ENCODE results near the gene MAP4K3.

Gene MAP4K3

DNA sequence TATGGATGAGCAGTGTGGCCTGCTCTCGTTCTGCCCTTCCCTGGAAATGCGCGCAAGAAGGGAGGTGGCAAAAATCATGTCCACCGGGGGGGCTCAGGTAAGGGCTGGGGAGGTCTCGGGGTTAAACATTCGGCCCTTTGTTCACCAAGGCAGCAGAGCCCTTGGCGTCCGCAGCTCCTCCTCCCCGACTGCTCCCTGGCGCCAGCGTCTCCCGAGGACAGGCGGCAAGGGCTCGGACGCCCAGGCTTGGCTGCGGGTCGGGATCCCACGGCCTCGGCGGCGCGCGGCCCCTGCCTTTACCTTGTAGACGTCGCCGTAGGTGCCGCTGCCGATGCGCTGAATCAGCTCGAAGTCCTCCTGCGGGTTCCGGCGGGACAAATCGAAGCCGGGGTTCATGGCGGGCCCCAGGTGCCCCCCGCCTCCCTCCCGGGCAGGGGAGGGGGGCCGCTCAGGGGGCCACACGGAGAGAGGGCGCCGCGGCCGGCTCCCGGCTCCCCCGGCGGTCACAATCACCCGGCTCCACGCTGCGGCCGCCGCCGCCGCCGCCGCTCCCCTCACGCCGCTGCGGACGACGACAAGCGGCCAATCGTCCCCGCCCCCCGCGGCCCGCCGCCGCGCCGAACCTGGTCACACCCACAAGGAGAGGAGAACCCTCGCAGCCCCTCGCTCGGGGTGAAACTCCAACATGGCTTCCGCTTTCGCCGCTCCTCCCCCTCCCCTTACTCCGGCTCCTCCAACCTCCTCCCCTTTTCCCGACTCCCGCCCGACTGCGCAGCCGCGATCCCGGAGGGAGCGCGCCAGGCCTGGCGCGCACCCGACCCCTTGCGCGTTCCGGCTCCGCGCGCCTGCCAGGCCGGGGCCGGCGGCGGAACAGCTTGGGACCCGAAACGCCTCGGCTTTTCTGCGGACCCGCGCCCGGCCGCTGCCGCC, at the start of gene MAP4K3:
Gene MAP4K3, minus strand, starts transcription at position 694 of the 930 bp plus-strand sequence. Its CDS starts 298 bp downstream, at position 396.
- peak; percentile 91 for DNase-seq (ENCODE audit: low spot score)
- in situ Hi-C loops (cut with MboI; ENCODE audit: low sequenced_read_pairs, unreplicated experiment) = no loop called here
- TF ChIP-seq, protein P1, sequence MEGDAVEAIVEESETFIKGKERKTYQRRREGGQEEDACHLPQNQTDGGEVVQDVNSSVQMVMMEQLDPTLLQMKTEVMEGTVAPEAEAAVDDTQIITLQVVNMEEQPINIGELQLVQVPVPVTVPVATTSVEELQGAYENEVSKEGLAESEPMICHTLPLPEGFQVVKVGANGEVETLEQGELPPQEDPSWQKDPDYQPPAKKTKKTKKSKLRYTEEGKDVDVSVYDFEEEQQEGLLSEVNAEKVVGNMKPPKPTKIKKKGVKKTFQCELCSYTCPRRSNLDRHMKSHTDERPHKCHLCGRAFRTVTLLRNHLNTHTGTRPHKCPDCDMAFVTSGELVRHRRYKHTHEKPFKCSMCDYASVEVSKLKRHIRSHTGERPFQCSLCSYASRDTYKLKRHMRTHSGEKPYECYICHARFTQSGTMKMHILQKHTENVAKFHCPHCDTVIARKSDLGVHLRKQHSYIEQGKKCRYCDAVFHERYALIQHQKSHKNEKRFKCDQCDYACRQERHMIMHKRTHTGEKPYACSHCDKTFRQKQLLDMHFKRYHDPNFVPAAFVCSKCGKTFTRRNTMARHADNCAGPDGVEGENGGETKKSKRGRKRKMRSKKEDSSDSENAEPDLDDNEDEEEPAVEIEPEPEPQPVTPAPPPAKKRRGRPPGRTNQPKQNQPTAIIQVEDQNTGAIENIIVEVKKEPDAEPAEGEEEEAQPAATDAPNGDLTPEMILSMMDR (IDR thresholded peaks at IDR 0.05; ENCODE audit: borderline replicate concordance, control extremely low read depth, extremely low read depth, insufficient read depth, missing control alignments) = no peak

DNA sequence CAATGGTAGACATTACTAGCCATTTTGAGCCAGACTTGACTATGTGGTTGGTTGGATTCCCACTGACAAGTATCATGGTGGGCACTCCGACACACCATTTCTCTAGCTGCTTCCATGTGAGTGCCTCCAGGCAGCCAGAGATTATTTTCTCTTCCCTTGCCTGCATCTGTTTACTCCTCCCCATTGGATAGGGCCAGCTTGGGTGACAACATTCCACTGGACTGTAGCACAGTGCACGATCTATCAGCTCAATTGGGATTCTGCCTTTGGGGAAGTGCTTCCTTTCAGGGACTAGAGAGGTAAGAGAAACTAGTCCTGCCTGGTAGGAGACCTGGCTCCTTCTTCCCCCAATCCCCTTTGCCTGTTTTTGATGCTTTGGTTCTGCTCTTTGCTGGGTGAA, 49.0 kb upstream of the MAP4K3 start:
- in situ Hi-C loops (cut with MboI; ENCODE audit: low sequenced_read_pairs, unreplicated experiment) = no loop called here
- TF ChIP-seq, protein P1 (IDR thresholded peaks at IDR 0.05; ENCODE audit: borderline replicate concordance, control extremely low read depth, extremely low read depth, insufficient read depth, missing control alignments) = no peak
- DNase-seq (ENCODE audit: low spot score) = no peak

DNA sequence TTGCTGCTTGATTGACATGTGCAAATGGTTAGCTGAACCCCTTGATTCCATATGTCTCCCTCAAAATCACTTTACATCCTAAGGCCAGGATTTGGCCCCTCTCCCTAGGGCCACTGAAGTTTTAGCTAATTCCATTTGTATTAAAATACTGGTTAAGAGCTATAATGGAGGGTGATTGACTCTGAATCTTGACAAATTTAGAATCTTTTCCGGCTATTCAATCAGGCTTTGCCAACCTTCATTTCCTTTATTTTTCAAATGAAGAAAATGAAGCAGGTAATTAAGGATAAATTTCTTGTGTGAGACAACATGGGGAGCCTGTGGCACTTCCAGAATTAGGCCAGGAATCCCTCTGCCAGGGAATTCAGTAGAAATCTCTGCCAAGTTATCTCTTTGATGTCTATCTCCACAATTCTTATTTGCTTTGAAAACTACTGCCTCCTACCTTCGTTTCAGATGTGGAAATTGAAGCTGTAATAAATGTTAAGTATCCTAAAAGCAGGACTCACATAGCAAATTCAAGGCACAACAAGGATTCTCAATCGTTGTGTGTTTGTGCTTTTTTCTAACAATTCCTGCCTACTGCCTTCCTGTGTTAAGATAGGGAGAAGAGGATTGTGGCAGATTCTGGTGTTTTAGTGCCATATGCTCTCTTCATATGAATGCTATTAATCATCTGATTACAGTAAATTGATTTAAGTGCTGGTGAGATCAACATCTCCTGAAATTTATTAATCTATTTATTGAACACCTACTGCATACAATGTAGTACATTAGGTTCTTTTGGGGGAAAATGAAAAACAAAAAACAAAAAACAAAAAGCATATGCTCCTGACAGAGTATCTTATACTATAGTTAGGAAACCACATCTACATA, 47.8 kb upstream of the MAP4K3 start:
- no peak for DNase-seq (ENCODE audit: low spot score)
- in situ Hi-C loops (cut with MboI; ENCODE audit: low sequenced_read_pairs, unreplicated experiment) = no loop called here
- TF ChIP-seq, protein P1 (IDR thresholded peaks at IDR 0.05; ENCODE audit: borderline replicate concordance, control extremely low read depth, extremely low read depth, insufficient read depth, missing control alignments) = no peak

DNA sequence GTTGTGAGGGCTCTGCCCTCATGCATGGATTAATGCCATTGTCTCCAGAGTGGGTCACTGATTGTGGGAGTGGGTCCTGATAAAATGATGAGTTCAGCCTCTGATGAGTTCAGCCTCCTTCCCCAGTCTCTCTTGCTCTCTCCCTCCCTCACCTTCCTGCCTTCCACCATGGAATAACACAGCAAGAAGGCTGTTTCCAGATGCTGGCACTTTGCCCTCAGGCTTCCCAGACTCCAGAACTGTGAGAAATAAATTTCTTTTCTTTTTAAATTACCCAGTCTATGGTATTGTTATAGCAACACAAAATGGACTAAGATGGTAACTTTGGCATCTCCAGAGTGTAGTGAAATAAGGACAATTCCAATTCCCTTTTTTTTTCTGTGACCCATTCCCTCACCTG, 47.1 kb upstream of the MAP4K3 start:
- TF ChIP-seq, protein P1 (IDR thresholded peaks at IDR 0.05; ENCODE audit: borderline replicate concordance, control extremely low read depth, extremely low read depth, insufficient read depth, missing control alignments) = no peak
- in situ Hi-C loops (cut with MboI; ENCODE audit: low sequenced_read_pairs, unreplicated experiment) = no loop called here
- DNase-seq (ENCODE audit: low spot score) = no peak

DNA sequence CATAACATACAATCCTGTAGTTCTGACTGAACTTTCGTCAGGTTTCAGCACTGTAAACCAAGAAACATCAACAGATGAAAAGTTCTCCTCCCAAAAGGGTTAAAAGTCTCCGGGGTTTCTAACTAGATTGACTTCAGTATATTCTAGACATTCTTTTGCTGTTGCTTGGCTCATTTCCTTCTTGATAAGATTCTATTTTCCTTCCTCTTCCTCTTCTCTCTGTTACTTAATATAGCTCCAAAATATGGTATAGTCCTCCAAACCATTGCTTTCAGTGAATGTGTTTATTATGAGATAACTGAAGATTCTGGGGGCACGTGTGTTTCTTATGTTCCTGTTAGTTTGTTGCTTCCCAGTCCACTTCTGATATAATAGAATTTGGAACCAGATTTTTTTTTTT, 46.4 kb upstream of the MAP4K3 start:
- TF ChIP-seq, protein P1 (IDR thresholded peaks at IDR 0.05; ENCODE audit: borderline replicate concordance, control extremely low read depth, extremely low read depth, insufficient read depth, missing control alignments) = no peak
- DNase-seq (ENCODE audit: low spot score) = no peak
- in situ Hi-C loops (cut with MboI; ENCODE audit: low sequenced_read_pairs, unreplicated experiment) = no loop called here

DNA sequence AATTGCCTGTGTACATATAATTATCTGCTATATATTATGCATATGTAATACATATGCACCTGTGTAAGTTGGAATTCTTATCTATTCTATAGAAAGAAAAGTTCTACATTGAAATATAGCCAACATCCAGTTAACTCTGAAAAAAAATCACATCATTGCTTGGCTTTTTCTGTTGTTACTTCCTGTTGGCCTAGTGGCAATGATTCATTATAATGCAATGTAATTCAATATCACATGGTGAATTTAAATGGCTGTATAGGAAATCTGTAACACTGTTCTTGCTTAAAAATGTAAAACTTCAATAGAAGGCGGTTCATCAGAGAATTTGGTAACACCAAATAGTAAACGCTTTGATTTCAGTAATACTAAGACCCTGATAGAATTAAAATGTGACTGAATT, 44.5 kb upstream of the MAP4K3 start:
- in situ Hi-C loops (cut with MboI; ENCODE audit: low sequenced_read_pairs, unreplicated experiment) = no loop called here
- TF ChIP-seq, protein P1 (IDR thresholded peaks at IDR 0.05; ENCODE audit: borderline replicate concordance, control extremely low read depth, extremely low read depth, insufficient read depth, missing control alignments) = no peak
- DNase-seq (ENCODE audit: low spot score) = no peak
